Non-pigmented ciliary epithelial cell (primary cell): Measurements from ENCODE around the gene TNFAIP8.

ENCODE experiments used
- DNase-seq: peaks from one replicate; pipeline ENCODE4 v3.0.0-alpha.2; 2010; ENCODE audit warnings: low read depth

The TNFAIP8 gene

GRCh38 chr5:119329666-119330065 lies 26.2 kb upstream of the TNFAIP8 start:
- no peak for DNase-seq

- DNase-seq: no peak
These were observed 25.2 kb upstream of the TNFAIP8 start for GRCh38 chr5:119330367-119331183.

GRCh38 chr5:119331566-119332095 lies 24.2 kb upstream of the TNFAIP8 start:
- no peak for DNase-seq

GRCh38 chr5:119332208-119332607 lies 23.6 kb upstream of the TNFAIP8 start:
- DNase-seq: no peak

GRCh38 chr5:119332978-119333401 lies 22.8 kb upstream of the TNFAIP8 start:
- no peak for DNase-seq

- DNase-seq: no peak
These were observed 22.4 kb upstream of the TNFAIP8 start for GRCh38 chr5:119333421-119333851.

- DNase-seq: no peak
These were observed 20.6 kb upstream of the TNFAIP8 start for GRCh38 chr5:119335261-119335677.

- no peak for DNase-seq
These were observed 19.6 kb upstream of the TNFAIP8 start for GRCh38 chr5:119336262-119336661.

GRCh38 chr5:119336845-119337580 lies 18.8 kb upstream of the TNFAIP8 start:
- no peak for DNase-seq

GRCh38 chr5:119338326-119338946 lies 17.4 kb upstream of the TNFAIP8 start:
- DNase-seq: no peak

- no peak for DNase-seq
These were observed 16.5 kb upstream of the TNFAIP8 start for GRCh38 chr5:119339344-119339743.

- DNase-seq: no peak
These were observed 15.9 kb upstream of the TNFAIP8 start for GRCh38 chr5:119339965-119340364.

GRCh38 chr5:119340597-119341218 lies 15.1 kb upstream of the TNFAIP8 start:
- DNase-seq: no peak

- DNase-seq: no peak
These were observed 14.1 kb upstream of the TNFAIP8 start for GRCh38 chr5:119341452-119342349.

- no peak for DNase-seq
These were observed 13.4 kb upstream of the TNFAIP8 start for GRCh38 chr5:119342406-119342805.

GRCh38 chr5:119343052-119343451 lies 12.8 kb upstream of the TNFAIP8 start:
- DNase-seq: no peak

GRCh38 chr5:119343766-119344165 lies 12.1 kb upstream of the TNFAIP8 start:
- peak; percentile 30 for DNase-seq

GRCh38 chr5:119344231-119344630 lies 11.6 kb upstream of the TNFAIP8 start:
- no peak for DNase-seq

- no peak for DNase-seq
These were observed 10.0 kb upstream of the TNFAIP8 start for GRCh38 chr5:119345861-119346260.

- no peak for DNase-seq
These were observed 9.4 kb upstream of the TNFAIP8 start for GRCh38 chr5:119346394-119346793.

GRCh38 chr5:119347574-119347973 lies 8.2 kb upstream of the TNFAIP8 start:
- no peak for DNase-seq
